CD4-positive, alpha-beta T cell (primary cell): ENCODE data around the gene MACC1. TPM values are rescaled to one million over a fixed set of nuclear protein-coding genes. Genes with fewer than 3 reads are reported as not detected.

Source experiments
- ATAC-seq: fragments of 200-7000 bp; cut with Tn5 transposase; one replicate; pipeline ENCODE4 v1.10.0; 2022; ENCODE audit warnings: mild to moderate bottlenecking; ENCODE audit not compliant: poor library complexity
- CTCF ChIA-PET: fragments of 350-600 bp; sonication (Branson Sonifier 250); formaldehyde crosslinking; loops from one replicate; lab custom pipeline; 2021; ENCODE audit warnings: antibody characterized with exemption, inconsistent platforms; lab: Charles Lee
- POLR2A ChIA-PET: fragments of 350-600 bp; sonication (Branson Sonifier 250); formaldehyde crosslinking; loops from one replicate; lab custom pipeline; 2021; ENCODE audit warnings: antibody characterized with exemption, inconsistent platforms; lab: Charles Lee
- DNase-seq, 14 experiments: peaks; one replicate each; pipeline ENCODE4 v3.0.0-alpha.2; 2013 to 2020; ENCODE audit warnings: mixed read lengths in 2 of 14
- H3K27ac ChIP-seq, 2 donors: one replicate each; pipeline versions ENCODE4 v1.5.1 to v1.7.0; 2013; ENCODE audit warnings: low read length in 2 of 2, low read depth in 1 of 2, mild to moderate bottlenecking in 1 of 2
- H3K27me3 ChIP-seq, 2 experiments: 1 replicate in 1 of 2; 2 replicates in 1 of 2; pipeline versions ENCODE4 v1.6.1 to v1.7.0; 2013; ENCODE audit warnings: low read length in 2 of 2, control low read depth in 1 of 2, mild to moderate bottlenecking in 1 of 2, moderate library complexity in 1 of 2; ENCODE audit not compliant: insufficient read depth in 2 of 2, control insufficient read depth in 1 of 2
- H3K36me3 ChIP-seq: one replicate; pipeline ENCODE4 v1.6.1; 2013; ENCODE audit warnings: low read length, control low read depth; ENCODE audit not compliant: insufficient read depth
- H3K4me1 ChIP-seq: one replicate; pipeline ENCODE4 v1.6.1; 2013; ENCODE audit warnings: low read length, control low read depth; ENCODE audit not compliant: insufficient read depth
- H3K4me3 ChIP-seq: one replicate; pipeline ENCODE4 v1.5.1; 2013; ENCODE audit warnings: mild to moderate bottlenecking, low read length, moderate library complexity
- H3K9me3 ChIP-seq, 2 experiments: 1 replicate in 1 of 2; 2 replicates in 1 of 2; pipeline versions ENCODE4 v1.6.1 to v1.7.0; 2013; ENCODE audit warnings: low read length in 2 of 2, mild to moderate bottlenecking in 2 of 2, control low read depth in 1 of 2, moderate library complexity in 1 of 2; ENCODE audit not compliant: control insufficient read depth in 1 of 2, insufficient read depth in 1 of 2
- H3K27ac Mint-ChIP-seq: one replicate; pipeline ENCODE4 v1.8.0; 2020; ENCODE audit warnings: mixed read lengths
- H3K27me3 Mint-ChIP-seq: one replicate; pipeline ENCODE4 v1.8.0; 2021; ENCODE audit warnings: mixed read lengths
- H3K36me3 Mint-ChIP-seq: one replicate; pipeline ENCODE4 v1.8.0; 2021; ENCODE audit warnings: low read depth, mixed read lengths
- H3K4me1 Mint-ChIP-seq: one replicate; pipeline ENCODE4 v1.8.0; 2021; ENCODE audit warnings: low read depth, mixed read lengths
- H3K4me3 Mint-ChIP-seq: one replicate; pipeline ENCODE4 v1.8.0; 2020; ENCODE audit warnings: mild to moderate bottlenecking, mixed read lengths
- H3K9me3 Mint-ChIP-seq: one replicate; pipeline ENCODE4 v1.8.0; 2020; ENCODE audit warnings: mixed read lengths
- CTCF ChIP-seq: fragments of 200-600 bp; IDR thresholded peaks from one replicate; pipeline ENCODE4 v1.8.0; 2022; ENCODE audit warnings: antibody characterized with exemption, mild to moderate bottlenecking
- intact Hi-C, 2 experiments: fragments of 100-400 bp; cut with DNase I in 1 of 2; cut with micrococcal nuclease in 1 of 2; formaldehyde crosslinking; loops; one replicate each; pipeline versions ENCODE4 v1.15.1 to v1.9.0; 2023 to 2025; cut with DNase I, micrococcal nuclease
- total RNA-seq, 174 experiments: library from RNA in 2 of 174; stranded (reverse) in 2 of 174; gene quantifications; one replicate each; pipeline ENCODE4 v1.2.3 and lab custom pipeline; 2021 to 2026

The MACC1 gene
- total RNA-seq, 2 experiments from 2014 or later = 0.05 to 0.14 TPM

- H3K36me3 Mint-ChIP-seq = no peaks in the 10 kb centered on the region
- no peak for TF ChIP-seq CTCF
- H3K4me3 Mint-ChIP-seq = no peak overlapping the region
- Histone ChIP-seq H3K9me3 (no peaks in the 10 kb centered on the region), H3K36me3 (no peaks in the 10 kb centered on the region), H3K27me3 (no peaks in the 10 kb centered on the region), H3K4me1 (no peaks in the 10 kb centered on the region), H3K27ac (no peak overlapping the region), H3K4me3 (no peak overlapping the region)
- POLR2A ChIA-PET = no interaction called here
- CTCF ChIA-PET = no interaction called here
- no peak overlapping the region for H3K27ac Mint-ChIP-seq
- H3K9me3 Mint-ChIP-seq = no peaks in the 10 kb centered on the region
- intact Hi-C loops = no loop called here
- ATAC-seq (no peak), DNase-seq (no peak)
- H3K27me3 Mint-ChIP-seq = no peaks in the 10 kb centered on the region
- peaks cover 11% of the 10 kb centered on the region for H3K4me1 Mint-ChIP-seq
Observed at GRCh38 chr7:20222219-20222828, 5.1 kb upstream of the MACC1 start.

- Histone ChIP-seq H3K27ac (no peak overlapping the region), H3K4me3 (no peak overlapping the region), H3K4me1 (no peaks in the 10 kb centered on the region), H3K36me3 (no peaks in the 10 kb centered on the region), H3K27me3 (no peaks in the 10 kb centered on the region), H3K9me3 (no peaks in the 10 kb centered on the region)
- CTCF ChIA-PET = no interaction called here
- ATAC-seq (no peak), DNase-seq (peak in 2 of 14 experiments; percentile 41 to 52)
- Mint-ChIP-seq H3K36me3 (no peaks in the 10 kb centered on the region), H3K4me3 (no peak overlapping the region), H3K4me1 (peaks cover 14% of the 10 kb centered on the region), H3K27ac (no peak overlapping the region), H3K9me3 (no peaks in the 10 kb centered on the region), H3K27me3 (no peaks in the 10 kb centered on the region)
- TF ChIP-seq CTCF = no peak
- POLR2A ChIA-PET = no interaction called here
- intact Hi-C loops = no loop called here
Observed at GRCh38 chr7:20220921-20221547, 3.9 kb upstream of the MACC1 start.

- no peaks in the 10 kb centered on the region for H3K36me3 ChIP-seq
- Mint-ChIP-seq H3K36me3 (no peaks in the 10 kb centered on the region), H3K27me3 (no peaks in the 10 kb centered on the region), H3K4me3 (no peak overlapping the region), H3K27ac (no peak overlapping the region), H3K4me1 (peaks cover 14% of the 10 kb centered on the region), H3K9me3 (no peaks in the 10 kb centered on the region)
- no peaks in the 10 kb centered on the region for H3K9me3 ChIP-seq
- ChIA-PET POLR2A (no interaction called here), CTCF (no interaction called here)
- ATAC-seq = no peak
- no peak overlapping the region for H3K4me3 ChIP-seq
- DNase-seq = no peak
- TF ChIP-seq CTCF = no peak
- H3K27ac ChIP-seq = no peak overlapping the region
- intact Hi-C loops = no loop called here
- H3K27me3 ChIP-seq = no peaks in the 10 kb centered on the region
- no peaks in the 10 kb centered on the region for H3K4me1 ChIP-seq
Observed at GRCh38 chr7:20220293-20220761, 3.1 kb upstream of the MACC1 start.
